ENCODE data around the gene ZNF827.

Gene ZNF827

GRCh38 chr4:145895056-145895455 lies 43.6 kb downstream of the ZNF827 start:
- Histone ChIP-seq H3K36me3 (ENCODE audit: control insufficient read depth in 5 of 5, insufficient read depth in 5 of 5, low read length in 5 of 5) (peaks cover 0 to 4% (median 0%) of the 10 kb centered on the region in 5 donors), H3K27me3 (ENCODE audit: control insufficient read depth in 5 of 5, insufficient read depth in 4 of 5, low read length in 5 of 5) (no peaks in the 10 kb centered on the region), H3K4me3 (ENCODE audit: low read depth in 1 of 5, low read length in 5 of 5) (no peak overlapping the region), H3K27ac (ENCODE audit: low read depth, low read length) (no peak overlapping the region), H3K9me3 (ENCODE audit: control insufficient read depth in 5 of 5, low read length in 5 of 5) (no peaks in the 10 kb centered on the region), H3K4me1 (ENCODE audit: control insufficient read depth in 5 of 5, insufficient read depth in 5 of 5, low read length in 5 of 5) (peaks cover 0 to 17% (median 3%) of the 10 kb centered on the region in 5 donors), H3K9ac (ENCODE audit: low read length in 5 of 5) (no peak overlapping the region)

DNA sequence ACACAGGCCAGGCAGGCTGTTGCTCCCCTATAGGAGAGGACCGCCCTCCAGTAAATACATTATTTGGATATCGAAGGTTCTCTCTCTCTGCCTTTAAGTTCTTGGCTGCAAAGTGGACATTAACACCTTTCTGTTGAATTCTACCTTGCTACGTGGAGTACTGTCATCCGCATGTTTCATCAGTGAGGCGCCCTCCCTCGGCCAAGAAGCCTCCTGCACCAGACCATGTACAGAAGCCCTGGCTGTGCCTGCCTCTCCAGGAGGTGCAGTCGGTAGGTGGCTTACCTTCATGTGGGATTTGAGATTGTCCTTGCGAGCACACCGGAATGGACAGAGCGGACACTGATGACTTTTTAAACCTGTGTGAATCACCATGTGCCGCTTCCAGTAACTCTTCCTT lies 46.7 kb downstream of the ZNF827 start:
- peaks cover 2 to 25% (median 12%) of the 10 kb centered on the region in 5 donors for H3K4me1 ChIP-seq (ENCODE audit: control insufficient read depth in 5 of 5, insufficient read depth in 5 of 5, low read length in 5 of 5)
- peaks cover 0 to 4% (median 0%) of the 10 kb centered on the region in 5 donors for H3K36me3 ChIP-seq (ENCODE audit: control insufficient read depth in 5 of 5, insufficient read depth in 5 of 5, low read length in 5 of 5)
- H3K27ac ChIP-seq (ENCODE audit: low read depth, low read length): no peak overlapping the region
- no peak overlapping the region for H3K9ac ChIP-seq (ENCODE audit: low read length in 5 of 5)
- no peaks in the 10 kb centered on the region for H3K9me3 ChIP-seq (ENCODE audit: control insufficient read depth in 5 of 5, low read length in 5 of 5)
- H3K4me3 ChIP-seq (ENCODE audit: low read depth in 1 of 5, low read length in 5 of 5): no peak overlapping the region
- H3K27me3 ChIP-seq (ENCODE audit: control insufficient read depth in 5 of 5, insufficient read depth in 4 of 5, low read length in 5 of 5): no peaks in the 10 kb centered on the region

GRCh38 chr4:145890689-145891088 lies 47.9 kb downstream of the ZNF827 start:
- no peak overlapping the region for H3K27ac ChIP-seq (ENCODE audit: low read depth, low read length)
- peaks cover 0 to 7% (median 2%) of the 10 kb centered on the region in 5 donors for H3K36me3 ChIP-seq (ENCODE audit: control insufficient read depth in 5 of 5, insufficient read depth in 5 of 5, low read length in 5 of 5)
- peaks cover 3 to 21% (median 18%) of the 10 kb centered on the region in 5 donors for H3K4me1 ChIP-seq (ENCODE audit: control insufficient read depth in 5 of 5, insufficient read depth in 5 of 5, low read length in 5 of 5)
- H3K9me3 ChIP-seq (ENCODE audit: control insufficient read depth in 5 of 5, low read length in 5 of 5): no peaks in the 10 kb centered on the region
- no peaks in the 10 kb centered on the region for H3K27me3 ChIP-seq (ENCODE audit: control insufficient read depth in 5 of 5, insufficient read depth in 4 of 5, low read length in 5 of 5)
- no peak overlapping the region for H3K4me3 ChIP-seq (ENCODE audit: low read depth in 1 of 5, low read length in 5 of 5)
- H3K9ac ChIP-seq (ENCODE audit: low read length in 5 of 5): no peak overlapping the region

DNA sequence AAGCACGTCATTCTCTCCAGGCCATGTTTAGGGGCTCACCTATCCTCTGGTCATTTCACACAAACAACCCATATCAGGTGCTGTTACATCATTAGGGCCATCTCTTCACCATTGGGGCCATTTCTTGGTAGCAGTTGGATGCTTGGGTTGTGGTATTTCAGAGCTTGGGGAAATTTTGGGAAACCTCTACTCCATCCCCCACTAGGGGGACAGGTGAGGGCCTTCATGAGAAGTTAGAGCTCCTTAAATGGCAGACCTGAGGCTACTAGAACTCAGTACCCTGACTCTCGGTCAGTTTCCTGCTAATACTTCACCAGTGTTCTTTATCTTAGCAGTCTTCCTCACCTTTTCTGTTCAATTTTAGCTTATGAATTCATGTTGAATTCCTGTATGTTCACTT lies 50.2 kb downstream of the ZNF827 start:
- Histone ChIP-seq H3K9me3 (ENCODE audit: control insufficient read depth in 5 of 5, low read length in 5 of 5) (no peaks in the 10 kb centered on the region), H3K36me3 (ENCODE audit: control insufficient read depth in 5 of 5, insufficient read depth in 5 of 5, low read length in 5 of 5) (peaks cover 0 to 10% (median 6%) of the 10 kb centered on the region in 5 donors), H3K9ac (ENCODE audit: low read length in 5 of 5) (no peak overlapping the region), H3K4me1 (ENCODE audit: control insufficient read depth in 5 of 5, insufficient read depth in 5 of 5, low read length in 5 of 5) (peaks cover 3 to 21% (median 13%) of the 10 kb centered on the region in 5 donors), H3K27ac (ENCODE audit: low read depth, low read length) (no peak overlapping the region), H3K4me3 (ENCODE audit: low read depth in 1 of 5, low read length in 5 of 5) (no peak overlapping the region), H3K27me3 (ENCODE audit: control insufficient read depth in 5 of 5, insufficient read depth in 4 of 5, low read length in 5 of 5) (no peaks in the 10 kb centered on the region)

- H3K9ac ChIP-seq (ENCODE audit: low read length in 5 of 5): no peak overlapping the region
- H3K36me3 ChIP-seq (ENCODE audit: control insufficient read depth in 5 of 5, insufficient read depth in 5 of 5, low read length in 5 of 5): peaks cover 0 to 10% (median 6%) of the 10 kb centered on the region in 5 donors
- H3K27me3 ChIP-seq (ENCODE audit: control insufficient read depth in 5 of 5, insufficient read depth in 4 of 5, low read length in 5 of 5): no peaks in the 10 kb centered on the region
- peaks cover 3 to 21% (median 13%) of the 10 kb centered on the region in 5 donors for H3K4me1 ChIP-seq (ENCODE audit: control insufficient read depth in 5 of 5, insufficient read depth in 5 of 5, low read length in 5 of 5)
- H3K4me3 ChIP-seq (ENCODE audit: low read depth in 1 of 5, low read length in 5 of 5): peak overlapping the region in 1 of 5 donors; percentile 31
- H3K9me3 ChIP-seq (ENCODE audit: control insufficient read depth in 5 of 5, low read length in 5 of 5): no peaks in the 10 kb centered on the region
- peak overlapping the region; percentile 58 for H3K27ac ChIP-seq (ENCODE audit: low read depth, low read length)
These were observed 51.2 kb downstream of the ZNF827 start for GRCh38 chr4:145887241-145887991.

GRCh38 chr4:145886871-145887240 lies 51.8 kb downstream of the ZNF827 start:
- H3K27ac ChIP-seq (ENCODE audit: low read depth, low read length): peak overlapping the region; percentile 58
- H3K27me3 ChIP-seq (ENCODE audit: control insufficient read depth in 5 of 5, insufficient read depth in 4 of 5, low read length in 5 of 5): no peaks in the 10 kb centered on the region
- peaks cover 0 to 9% (median 6%) of the 10 kb centered on the region in 5 donors for H3K36me3 ChIP-seq (ENCODE audit: control insufficient read depth in 5 of 5, insufficient read depth in 5 of 5, low read length in 5 of 5)
- H3K4me1 ChIP-seq (ENCODE audit: control insufficient read depth in 5 of 5, insufficient read depth in 5 of 5, low read length in 5 of 5): peaks cover 3 to 24% (median 13%) of the 10 kb centered on the region in 5 donors
- H3K9ac ChIP-seq (ENCODE audit: low read length in 5 of 5): no peak overlapping the region
- H3K4me3 ChIP-seq (ENCODE audit: low read depth in 1 of 5, low read length in 5 of 5): peak overlapping the region in 1 of 5 donors; percentile 31
- H3K9me3 ChIP-seq (ENCODE audit: control insufficient read depth in 5 of 5, low read length in 5 of 5): no peaks in the 10 kb centered on the region

DNA sequence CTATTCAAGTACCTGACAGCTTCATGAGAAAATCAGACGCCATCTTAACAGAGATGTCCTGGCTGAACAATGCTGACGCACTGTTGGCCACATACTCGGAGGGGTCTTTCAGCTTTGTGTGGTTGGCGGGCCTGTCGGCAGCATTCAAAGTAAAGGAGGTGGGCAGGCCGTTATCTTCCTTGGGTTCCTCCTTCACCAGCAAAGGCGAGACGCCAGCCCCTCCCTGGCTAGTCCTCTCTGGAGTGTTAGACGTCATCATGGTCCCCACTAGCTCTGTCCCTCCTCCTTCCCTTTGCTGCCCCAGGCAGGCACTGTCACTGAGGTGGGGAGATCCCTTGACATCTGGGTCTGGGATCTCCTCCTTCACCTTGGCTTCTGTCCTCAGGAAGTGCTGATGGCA lies 53.0 kb downstream of the ZNF827 start:
- no peaks in the 10 kb centered on the region for H3K9me3 ChIP-seq (ENCODE audit: control insufficient read depth in 5 of 5, low read length in 5 of 5)
- no peaks in the 10 kb centered on the region for H3K27me3 ChIP-seq (ENCODE audit: control insufficient read depth in 5 of 5, insufficient read depth in 4 of 5, low read length in 5 of 5)
- peaks cover 0 to 9% (median 5%) of the 10 kb centered on the region in 5 donors for H3K36me3 ChIP-seq (ENCODE audit: control insufficient read depth in 5 of 5, insufficient read depth in 5 of 5, low read length in 5 of 5)
- no peak overlapping the region for H3K9ac ChIP-seq (ENCODE audit: low read length in 5 of 5)
- H3K4me1 ChIP-seq (ENCODE audit: control insufficient read depth in 5 of 5, insufficient read depth in 5 of 5, low read length in 5 of 5): peaks cover 3 to 28% (median 13%) of the 10 kb centered on the region in 5 donors
- no peak overlapping the region for H3K4me3 ChIP-seq (ENCODE audit: low read depth in 1 of 5, low read length in 5 of 5)
- no peak overlapping the region for H3K27ac ChIP-seq (ENCODE audit: low read depth, low read length)

GRCh38 chr4:145884775-145885174 lies 53.8 kb downstream of the ZNF827 start:
- Histone ChIP-seq H3K4me1 (ENCODE audit: control insufficient read depth in 5 of 5, insufficient read depth in 5 of 5, low read length in 5 of 5) (peaks cover 3 to 28% (median 14%) of the 10 kb centered on the region in 5 donors), H3K27ac (ENCODE audit: low read depth, low read length) (no peak overlapping the region), H3K27me3 (ENCODE audit: control insufficient read depth in 5 of 5, insufficient read depth in 4 of 5, low read length in 5 of 5) (no peaks in the 10 kb centered on the region), H3K36me3 (ENCODE audit: control insufficient read depth in 5 of 5, insufficient read depth in 5 of 5, low read length in 5 of 5) (peaks cover 0 to 9% (median 5%) of the 10 kb centered on the region in 5 donors), H3K9me3 (ENCODE audit: control insufficient read depth in 5 of 5, low read length in 5 of 5) (no peaks in the 10 kb centered on the region), H3K4me3 (ENCODE audit: low read depth in 1 of 5, low read length in 5 of 5) (no peak overlapping the region), H3K9ac (ENCODE audit: low read length in 5 of 5) (no peak overlapping the region)

DNA sequence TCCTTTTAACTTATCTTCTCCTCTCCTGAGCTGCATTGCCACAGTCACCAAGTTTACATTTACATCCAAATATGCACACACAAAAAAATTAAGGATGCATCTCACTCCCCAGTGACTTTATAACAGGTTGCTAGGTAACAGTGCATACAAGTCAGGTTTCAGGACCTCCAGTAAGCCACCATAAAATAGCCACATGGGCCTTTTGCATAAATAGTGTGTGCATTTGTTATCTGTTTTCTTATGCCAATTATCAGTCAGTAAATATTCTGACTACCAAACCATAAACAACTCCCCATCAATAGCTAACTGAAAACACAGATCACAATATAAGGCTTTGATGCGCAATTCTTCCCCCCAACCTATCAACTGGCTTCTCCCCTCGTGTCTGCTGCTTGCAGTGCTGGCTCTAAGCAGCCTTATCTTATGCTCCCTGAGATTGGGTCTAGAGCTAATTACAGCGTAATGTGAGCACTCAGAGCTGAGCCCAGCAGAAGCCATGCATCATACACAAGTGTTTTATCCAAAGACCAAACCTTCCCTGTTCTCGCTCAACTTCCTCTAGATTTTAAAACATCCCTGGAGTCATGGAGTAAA lies 55.4 kb downstream of the ZNF827 start:
- no peaks in the 10 kb centered on the region for H3K27me3 ChIP-seq (ENCODE audit: control insufficient read depth in 5 of 5, insufficient read depth in 4 of 5, low read length in 5 of 5)
- no peak overlapping the region for H3K9ac ChIP-seq (ENCODE audit: low read length in 5 of 5)
- H3K9me3 ChIP-seq (ENCODE audit: control insufficient read depth in 5 of 5, low read length in 5 of 5): no peaks in the 10 kb centered on the region
- H3K36me3 ChIP-seq (ENCODE audit: control insufficient read depth in 5 of 5, insufficient read depth in 5 of 5, low read length in 5 of 5): peaks cover 0 to 9% (median 5%) of the 10 kb centered on the region in 5 donors
- no peak overlapping the region for H3K4me3 ChIP-seq (ENCODE audit: low read depth in 1 of 5, low read length in 5 of 5)
- no peak overlapping the region for H3K27ac ChIP-seq (ENCODE audit: low read depth, low read length)
- H3K4me1 ChIP-seq (ENCODE audit: control insufficient read depth in 5 of 5, insufficient read depth in 5 of 5, low read length in 5 of 5): peaks cover 3 to 37% (median 28%) of the 10 kb centered on the region in 5 donors

DNA sequence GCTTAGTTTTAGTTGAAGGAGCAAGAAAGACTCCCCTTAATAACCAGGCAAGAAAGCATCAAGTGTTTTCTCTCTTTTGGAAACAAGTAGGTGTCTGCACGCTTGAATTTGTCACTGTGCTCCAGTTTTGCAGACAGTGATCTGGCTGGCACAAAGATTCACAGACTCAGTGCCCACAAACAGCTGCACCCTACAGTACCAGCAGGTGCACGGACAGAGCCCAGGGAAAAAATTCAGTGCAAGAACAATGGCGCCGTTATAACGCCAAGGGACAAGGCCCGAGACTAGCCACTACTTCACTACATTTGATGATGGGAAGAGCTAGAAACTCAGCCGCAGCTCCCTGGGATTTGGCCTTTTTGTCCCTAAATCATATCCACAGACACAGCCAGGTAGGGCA lies 56.0 kb downstream of the ZNF827 start:
- H3K9ac ChIP-seq (ENCODE audit: low read length in 5 of 5): no peak overlapping the region
- no peak overlapping the region for H3K4me3 ChIP-seq (ENCODE audit: low read depth in 1 of 5, low read length in 5 of 5)

More for the DNA sequence above, 56.0 kb downstream of the ZNF827 start:
- Histone ChIP-seq H3K27ac (ENCODE audit: low read depth, low read length) (no peak overlapping the region), H3K9me3 (ENCODE audit: control insufficient read depth in 5 of 5, low read length in 5 of 5) (no peaks in the 10 kb centered on the region), H3K36me3 (ENCODE audit: control insufficient read depth in 5 of 5, insufficient read depth in 5 of 5, low read length in 5 of 5) (peaks cover 0 to 9% (median 5%) of the 10 kb centered on the region in 5 donors), H3K27me3 (ENCODE audit: control insufficient read depth in 5 of 5, insufficient read depth in 4 of 5, low read length in 5 of 5) (no peaks in the 10 kb centered on the region), H3K4me1 (ENCODE audit: control insufficient read depth in 5 of 5, insufficient read depth in 5 of 5, low read length in 5 of 5) (peaks cover 3 to 33% (median 26%) of the 10 kb centered on the region in 5 donors)
